ENCODE data around the gene PIGP. TPM values are rescaled to one million over a fixed set of nuclear protein-coding genes. Genes with fewer than 3 reads are reported as not detected.
"Not testable (repeated sequence)": the region's sequence is repeated elsewhere in the genome, so short reads cannot be mapped to it uniquely, and the experiment has no call there.

The PIGP gene
- polyA plus RNA-seq, 4 donors, result 24.1 to 41.6 (median 34.2) TPM

DNA sequence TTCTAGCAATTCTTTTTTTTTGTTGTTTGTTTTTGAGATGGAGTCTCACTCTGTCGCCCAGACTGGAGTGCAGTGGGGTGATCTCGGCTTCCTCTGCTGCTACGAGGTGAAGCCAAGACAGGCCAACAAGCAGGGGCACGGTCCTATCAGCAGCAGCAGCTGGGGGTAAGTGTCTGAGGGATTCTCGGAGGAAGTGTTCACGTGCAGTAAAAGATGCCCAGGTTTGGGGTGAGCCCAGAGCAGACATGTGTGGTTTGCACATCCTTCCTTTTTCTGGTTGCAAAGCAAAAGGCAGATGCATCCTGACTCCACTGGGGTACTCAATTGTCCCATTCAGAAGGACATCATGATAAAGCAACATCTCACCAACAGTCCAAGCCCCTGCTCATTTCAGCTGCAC is 27.7 kb downstream of the PIGP start:
- DNase-seq (ENCODE audit: low read depth in 4 of 4, low spot score in 3 of 4), result no peak

GRCh38 chr21:37044643-37045042 is 28.2 kb downstream of the PIGP start:
- DNase-seq (ENCODE audit: low read depth in 4 of 4, low spot score in 3 of 4), result no peak

DNA sequence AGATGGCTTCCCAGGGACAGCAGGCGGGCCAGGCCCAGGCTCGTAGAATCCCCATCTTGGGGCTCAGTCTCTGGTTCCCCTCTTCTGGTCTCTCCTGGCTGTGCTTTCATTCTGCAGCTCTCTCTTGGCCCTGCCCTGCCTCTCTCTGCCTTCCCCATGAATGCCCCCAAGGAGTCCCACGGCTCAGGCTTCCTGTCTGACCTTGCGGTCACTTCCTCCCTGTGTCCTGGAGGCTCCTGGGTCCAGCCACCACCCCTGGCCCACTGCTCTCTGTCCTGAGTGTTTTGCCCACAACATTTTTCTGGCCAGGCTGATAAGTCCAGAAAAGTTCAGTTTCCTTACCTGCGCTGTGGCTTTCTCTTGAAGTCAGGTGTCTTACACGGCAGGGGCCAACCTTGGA is 29.1 kb downstream of the PIGP start:
- no peak for DNase-seq (ENCODE audit: low read depth in 4 of 4, low spot score in 3 of 4)

- DNase-seq (ENCODE audit: low read depth in 4 of 4, low spot score in 3 of 4), result no peak
Measured at GRCh38 chr21:37041706-37042271, 31.1 kb downstream of the PIGP start.

DNA sequence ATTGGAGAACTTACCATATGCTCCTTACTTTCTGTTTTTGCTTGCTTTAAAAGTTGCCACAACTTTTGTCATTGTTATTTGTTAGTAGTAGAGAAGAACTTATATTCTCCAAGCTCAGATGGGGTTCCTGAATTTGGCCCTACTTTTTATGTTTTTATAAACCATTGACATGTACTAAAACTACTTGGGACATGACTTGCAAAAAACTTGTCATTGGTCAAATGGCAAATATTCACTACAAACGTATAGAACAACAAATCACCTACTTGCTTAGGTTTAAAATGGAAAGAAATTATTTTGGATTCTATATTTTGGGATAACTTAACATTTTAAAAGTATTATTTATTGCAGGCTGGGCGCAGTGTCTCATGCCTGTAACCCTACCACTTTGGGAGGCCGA is 32.7 kb downstream of the PIGP start:
- DNase-seq (ENCODE audit: low read depth in 4 of 4, low spot score in 3 of 4), result no peak

DNA sequence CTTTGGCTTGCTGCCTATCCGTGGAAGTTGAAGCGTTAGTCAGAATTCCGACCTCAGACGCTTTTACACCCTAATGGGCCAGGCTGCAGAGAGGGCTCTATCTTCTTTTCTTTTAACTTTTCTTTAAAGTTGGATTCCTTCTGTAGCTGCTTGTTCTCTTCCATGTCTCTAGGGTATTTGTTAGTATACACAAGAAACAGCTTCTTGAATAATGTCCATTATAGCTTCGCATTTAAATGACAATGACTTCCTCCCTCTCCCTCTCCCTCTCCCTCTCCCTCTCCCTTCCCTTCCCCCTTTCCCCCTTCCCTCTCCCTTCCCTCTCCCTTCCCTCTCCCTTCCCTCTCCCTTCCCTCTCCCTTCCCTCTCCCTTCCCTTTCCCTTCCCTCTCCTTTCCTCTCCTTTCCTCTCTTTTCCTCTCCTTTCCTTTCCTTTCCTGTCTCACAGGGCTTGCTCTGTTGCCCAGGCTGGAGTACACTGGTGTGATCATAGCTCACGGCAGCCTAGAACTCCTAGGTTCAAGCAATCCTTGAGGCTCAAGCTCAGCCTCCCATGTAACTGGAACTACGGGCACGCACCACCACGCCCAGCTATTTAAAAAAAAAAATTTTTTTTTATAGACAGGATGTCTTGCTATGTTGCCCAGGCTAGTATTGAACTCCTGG is 33.3 kb downstream of the PIGP start:
- no peak for DNase-seq (ENCODE audit: low read depth in 4 of 4, low spot score in 3 of 4)

- DNase-seq (ENCODE audit: low read depth in 4 of 4, low spot score in 3 of 4), result no peak
Measured at GRCh38 chr21:37036177-37036576, 36.7 kb downstream of the PIGP start.

- not testable (repeated sequence) for DNase-seq (ENCODE audit: low read depth in 4 of 4, low spot score in 3 of 4)
Measured at GRCh38 chr21:37034394-37034793, 38.5 kb downstream of the PIGP start.

- DNase-seq (ENCODE audit: low read depth in 4 of 4, low spot score in 3 of 4), result no peak
Measured at GRCh38 chr21:37032877-37033471, 39.9 kb downstream of the PIGP start.

DNA sequence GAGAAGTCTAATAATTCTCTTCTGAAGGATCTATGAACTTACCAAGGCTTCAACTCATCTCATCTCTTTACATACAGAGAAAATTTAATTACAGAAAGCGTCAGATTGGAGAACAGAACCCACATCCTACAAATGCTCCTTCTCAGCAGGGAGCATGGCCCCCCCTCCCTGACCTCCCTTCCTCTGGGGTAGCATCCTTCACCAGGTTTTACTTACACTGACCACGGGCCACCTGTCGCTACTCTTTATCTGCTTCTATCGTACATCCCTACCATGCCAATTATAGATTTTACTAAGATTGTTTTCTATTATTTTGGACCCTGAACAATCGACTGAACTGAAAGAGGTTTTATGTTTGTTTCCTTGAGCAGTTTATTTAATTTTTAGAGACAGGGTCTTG is 40.6 kb downstream of the PIGP start:
- DNase-seq (ENCODE audit: low read depth in 4 of 4, low spot score in 3 of 4), result no peak

- no peak for DNase-seq (ENCODE audit: low read depth in 4 of 4, low spot score in 3 of 4)
Measured at GRCh38 chr21:37030864-37031263, 42.0 kb downstream of the PIGP start.

DNA sequence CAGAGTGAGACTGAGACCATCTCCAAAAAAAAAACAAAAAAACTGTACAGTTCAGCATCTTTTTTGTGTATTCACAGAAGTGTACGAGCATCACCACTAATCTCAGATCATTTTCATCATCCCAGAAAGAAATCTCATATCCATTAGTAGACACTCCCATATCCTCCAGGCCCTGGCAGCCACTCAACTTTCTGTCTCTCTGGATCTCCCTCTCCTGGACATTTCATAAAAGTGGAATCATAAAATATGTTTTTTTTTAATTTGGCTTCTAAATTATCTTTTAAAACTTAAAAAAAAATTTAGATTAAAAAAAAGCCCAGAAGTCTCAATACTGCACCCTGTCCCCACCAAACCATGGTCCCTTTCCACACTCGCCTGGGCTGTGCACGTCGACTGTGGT is 44.3 kb downstream of the PIGP start:
- no peak for DNase-seq (ENCODE audit: low read depth in 4 of 4, low spot score in 3 of 4)

- no peak for DNase-seq (ENCODE audit: low read depth in 4 of 4, low spot score in 3 of 4)
Measured at GRCh38 chr21:37026499-37026898, 46.4 kb downstream of the PIGP start.

GRCh38 chr21:37017951-37018679 is 54.8 kb downstream of the PIGP start:
- no peak for DNase-seq (ENCODE audit: low read depth in 4 of 4, low spot score in 3 of 4)

Other genes starting within 250 kb of the PIGP start
- gene HLCS, start 106.4 kb downstream of the PIGP start, polyA plus RNA-seq (ENCODE audit: insufficient read length in 4 of 4), result 10 to 100 TPM in 3 of 4 donors, 1 to 10 TPM in 1; 8.9 to 18.6 (median 16.2) TPM
- 1 to 10 TPM in 3 of 4 donors, under 1 TPM in 1; 0.14 to 2.8 (median 2.3) TPM for gene RIPPLY3, start 66.4 kb downstream of the PIGP start, polyA plus RNA-seq (ENCODE audit: insufficient read length in 4 of 4)
- gene TTC3, start 183 bp upstream of the PIGP start, polyA plus RNA-seq (ENCODE audit: insufficient read length in 4 of 4), result 100 to 1,000 TPM; 145 to 212 (median 189) TPM
- 10 to 100 TPM; 30.2 to 47.9 (median 41.8) TPM for gene VPS26C, start 194.3 kb upstream of the PIGP start, polyA plus RNA-seq (ENCODE audit: insufficient read length in 4 of 4)

All from left renal pelvis (tissue), 4 donors.